Prostate gland (tissue), 2 donors: ENCODE data around the gene TIMM17B. TPM values are rescaled to one million over a fixed set of nuclear protein-coding genes. Genes with fewer than 3 reads are reported as not detected.

Experiments used
- DNase-seq: peaks from one replicate; pipeline ENCODE4 v3.0.0-alpha.2; 2019; ENCODE audit warnings: low spot score
- H3K27ac ChIP-seq, 2 donors: fragments of 200-600 bp; sonication (generic); 2 replicates each; pipeline ENCODE4 v1.5.1; 2017 to 2019
- H3K27me3 ChIP-seq: fragments of 200-600 bp; sonication (generic); replicated peaks from 2 replicates; pipeline ENCODE4 v1.5.1; 2019; ENCODE audit not compliant: insufficient read depth
- H3K36me3 ChIP-seq, 2 donors: fragments of 200-600 bp; sonication (generic); 1 replicate in 1 of 2; 2 replicates in 1 of 2; pipeline versions ENCODE4 v1.5.1 to v1.8.1; 2017 to 2019
- H3K4me1 ChIP-seq: fragments of 200-600 bp; sonication (generic); replicated peaks from 2 replicates; pipeline ENCODE4 v1.5.1; 2019
- H3K4me3 ChIP-seq, 2 donors: fragments of 200-600 bp; sonication (generic); 2 replicates each; pipeline ENCODE4 v1.5.1; 2017 to 2019
- H3K9me3 ChIP-seq: fragments of 200-600 bp; sonication (generic); 2 replicates; pipeline ENCODE4 v1.5.1; 2017
- CTCF ChIP-seq, 4 experiments: fragments of 200-600 bp in 2 of 4; fragments of 450-650 bp in 2 of 4; sonication (generic) in 2 of 4; IDR thresholded peaks; 1 replicate in 3 of 4; 2 replicates in 1 of 4; pipeline ENCODE4 v1.5.1; 2016 to 2019; ENCODE audit warnings: antibody characterized with exemption in 4 of 4, mild to moderate bottlenecking in 2 of 4, moderate library complexity in 2 of 4
- POLR2A ChIP-seq: fragments of 450-650 bp; IDR thresholded peaks from one replicate; pipeline ENCODE4 v1.6.1; 2016; ENCODE audit warnings: antibody characterized with exemption, mild to moderate bottlenecking
- POLR2AphosphoS5 ChIP-seq: sonication (generic); formaldehyde crosslinking; IDR thresholded peaks from one replicate; pipeline ENCODE4 v1.6.1; 2017; ENCODE audit warnings: antibody characterized with exemption
- WGBS: methylation state at CpG from one replicate; pipeline ENCODE4 v1.1.5; 2018; 5-methylcytosine and 5-hydroxymethylcytosine counted together
- intact Hi-C: fragments of 100-400 bp; cut with DNase I; formaldehyde crosslinking; loops from one replicate; pipeline ENCODE4 v1.14.2; 2022
- total RNA-seq, 2 donors: library from RNA; depleted of rRNA; stranded (reverse); fragments of >200 nt; gene quantifications; one replicate each; pipeline ENCODE4 v1.1.0, GENCODE V29; 2016

The TIMM17B gene
- total RNA-seq, 2 donors from 2014 or later: 58.2 to 85.8 TPM

GRCh38 chrX:48939524-48940228 is 42.1 kb upstream of the TIMM17B start:
- intact Hi-C loops: no loop called here
- no peaks in the 10 kb centered on the region for H3K9me3 ChIP-seq
- WGBS: 73% methylated on average over 3 of the region's 3 CpGs
- H3K36me3 ChIP-seq: no peaks in the 10 kb centered on the region
- H3K27ac ChIP-seq: no peak overlapping the region
- H3K27me3 ChIP-seq: no peaks in the 10 kb centered on the region
- no peak for DNase-seq
- H3K4me1 ChIP-seq: no peaks in the 10 kb centered on the region
- H3K4me3 ChIP-seq: no peak overlapping the region
- TF ChIP-seq CTCF (IDR thresholded peaks at IDR 0.05) (no peak), POLR2A (no peak), POLR2AphosphoS5 (no peak)

GRCh38 chrX:48938721-48939425 is 41.3 kb upstream of the TIMM17B start:
- no peak for DNase-seq
- no peaks in the 10 kb centered on the region for H3K9me3 ChIP-seq
- H3K36me3 ChIP-seq: no peaks in the 10 kb centered on the region
- TF ChIP-seq CTCF (IDR thresholded peaks at IDR 0.05) (no peak), POLR2AphosphoS5 (no peak), POLR2A (no peak)
- 83% methylated on average over 1 of the region's 1 CpG for WGBS
- H3K4me1 ChIP-seq: no peaks in the 10 kb centered on the region
- intact Hi-C loops: no loop called here
- no peaks in the 10 kb centered on the region for H3K27me3 ChIP-seq
- H3K4me3 ChIP-seq: no peak overlapping the region
- H3K27ac ChIP-seq: no peak overlapping the region

- peak; percentile 9 for DNase-seq
- H3K36me3 ChIP-seq: no peaks in the 10 kb centered on the region
- no peak overlapping the region for H3K4me3 ChIP-seq
- intact Hi-C loops: no loop called here
- WGBS: 42% methylated on average over 9 of the region's 9 CpGs
- no peaks in the 10 kb centered on the region for H3K4me1 ChIP-seq
- H3K9me3 ChIP-seq: no peaks in the 10 kb centered on the region
- no peak for TF ChIP-seq CTCF (IDR thresholded peaks at IDR 0.05)
- TF ChIP-seq POLR2AphosphoS5: no peak
- no peak for TF ChIP-seq POLR2A
- no peaks in the 10 kb centered on the region for H3K27me3 ChIP-seq
- H3K27ac ChIP-seq: no peak overlapping the region
Observed at GRCh38 chrX:48937054-48937907, 39.7 kb upstream of the TIMM17B start.

- 94% methylated on average over 8 of the region's 8 CpGs for WGBS
- Histone ChIP-seq H3K9me3 (no peaks in the 10 kb centered on the region), H3K27ac (no peak overlapping the region), H3K4me1 (no peaks in the 10 kb centered on the region), H3K36me3 (no peaks in the 10 kb centered on the region), H3K4me3 (no peak overlapping the region), H3K27me3 (no peaks in the 10 kb centered on the region)
- TF ChIP-seq POLR2AphosphoS5: no peak
- no peak for TF ChIP-seq POLR2A
- TF ChIP-seq CTCF (IDR thresholded peaks at IDR 0.05): no peak
- intact Hi-C loops: no loop called here
- no peak for DNase-seq
Observed at GRCh38 chrX:48936429-48937053, 39.0 kb upstream of the TIMM17B start.
